SK-N-SH treated with all-trans-retinoic acid at 6 μM for 48 hours (cell line): ENCODE measurements around the gene ARFRP1.

Source experiments
- CSDC2 ChIP-seq: fragments of 250-450 bp; sonication (Bioruptor Pico); IDR thresholded peaks from 2 replicates; pipeline ENCODE4 v1.5.0; 2020; ENCODE audit warnings: mild to moderate bottlenecking, moderate library complexity
- CSRNP3 ChIP-seq: fragments of 250-450 bp; sonication (Bioruptor Pico); IDR thresholded peaks from 2 replicates; pipeline ENCODE4 v1.5.1; 2021; ENCODE audit warnings: mild to moderate bottlenecking, moderate library complexity
- GLIS3 ChIP-seq: fragments of 250-450 bp; sonication (Bioruptor Pico); IDR thresholded peaks from 2 replicates; pipeline ENCODE4 v1.5.0; 2020; ENCODE audit warnings: mild to moderate bottlenecking, moderate library complexity
- OSR1 ChIP-seq: fragments of 250-450 bp; sonication (Bioruptor Pico); IDR thresholded peaks from 2 replicates; pipeline ENCODE4 v1.8.0; 2022; ENCODE audit warnings: moderate library complexity, mild to moderate bottlenecking, inconsistent platforms
- PATZ1 ChIP-seq: fragments of 250-450 bp; sonication (Bioruptor Pico); IDR thresholded peaks from 2 replicates; pipeline ENCODE4 v1.8.0; 2020; ENCODE audit warnings: mild to moderate bottlenecking, moderate library complexity, borderline replicate concordance
- PPARA ChIP-seq: fragments of 250-450 bp; sonication (Bioruptor Pico); IDR thresholded peaks from 2 replicates; pipeline ENCODE4 v1.5.0; 2020; ENCODE audit warnings: mild to moderate bottlenecking, borderline replicate concordance
- SNAI2 ChIP-seq: fragments of 250-450 bp; sonication (Bioruptor Pico); IDR thresholded peaks from 2 replicates; pipeline ENCODE4 v1.5.0; 2020; ENCODE audit warnings: mild to moderate bottlenecking, moderate library complexity
- TOX ChIP-seq: fragments of 250-450 bp; sonication (Bioruptor Pico); IDR thresholded peaks from 2 replicates; pipeline ENCODE4 v1.8.0; 2021; ENCODE audit warnings: mild to moderate bottlenecking, moderate library complexity, borderline replicate concordance
- ZFP30 ChIP-seq: fragments of 450-650 bp; formaldehyde crosslinking; IDR thresholded peaks from 2 replicates; pipeline ENCODE4 v1.5.0; 2022; ENCODE audit warnings: mild to moderate bottlenecking, moderate library complexity
- TF ChIP-seq, protein P1 (sequence below): fragments of 250-450 bp; sonication (Bioruptor Pico); IDR thresholded peaks from 2 replicates; pipeline ENCODE4 v1.5.1; 2020; ENCODE audit warnings: low read depth, mild to moderate bottlenecking, moderate library complexity
- TF ChIP-seq, protein P2 (sequence below): fragments of 250-450 bp; sonication (Bioruptor Pico); IDR thresholded peaks from 2 replicates; pipeline ENCODE4 v1.5.0; 2020; ENCODE audit warnings: mild to moderate bottlenecking, moderate library complexity

- TF ChIP-seq GLIS3 (no peak), PATZ1 (CRISPR knock-in tag) (no peak), OSR1 (CRISPR knock-in tag) (no peak), CSRNP3 (no peak), PPARA (no peak), CSDC2 (no peak), TOX (CRISPR knock-in tag) (no peak), ZFP30 (CRISPR knock-in tag) (no peak), SNAI2 (CRISPR knock-in tag) (no peak)
- TF ChIP-seq, protein P1, sequence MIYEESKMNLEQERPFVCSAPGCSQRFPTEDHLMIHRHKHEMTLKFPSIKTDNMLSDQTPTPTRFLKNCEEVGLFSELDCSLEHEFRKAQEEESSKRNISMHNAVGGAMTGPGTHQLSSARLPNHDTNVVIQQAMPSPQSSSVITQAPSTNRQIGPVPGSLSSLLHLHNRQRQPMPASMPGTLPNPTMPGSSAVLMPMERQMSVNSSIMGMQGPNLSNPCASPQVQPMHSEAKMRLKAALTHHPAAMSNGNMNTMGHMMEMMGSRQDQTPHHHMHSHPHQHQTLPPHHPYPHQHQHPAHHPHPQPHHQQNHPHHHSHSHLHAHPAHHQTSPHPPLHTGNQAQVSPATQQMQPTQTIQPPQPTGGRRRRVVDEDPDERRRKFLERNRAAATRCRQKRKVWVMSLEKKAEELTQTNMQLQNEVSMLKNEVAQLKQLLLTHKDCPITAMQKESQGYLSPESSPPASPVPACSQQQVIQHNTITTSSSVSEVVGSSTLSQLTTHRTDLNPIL (CRISPR knock-in tag), result no peak
- TF ChIP-seq, protein P2, sequence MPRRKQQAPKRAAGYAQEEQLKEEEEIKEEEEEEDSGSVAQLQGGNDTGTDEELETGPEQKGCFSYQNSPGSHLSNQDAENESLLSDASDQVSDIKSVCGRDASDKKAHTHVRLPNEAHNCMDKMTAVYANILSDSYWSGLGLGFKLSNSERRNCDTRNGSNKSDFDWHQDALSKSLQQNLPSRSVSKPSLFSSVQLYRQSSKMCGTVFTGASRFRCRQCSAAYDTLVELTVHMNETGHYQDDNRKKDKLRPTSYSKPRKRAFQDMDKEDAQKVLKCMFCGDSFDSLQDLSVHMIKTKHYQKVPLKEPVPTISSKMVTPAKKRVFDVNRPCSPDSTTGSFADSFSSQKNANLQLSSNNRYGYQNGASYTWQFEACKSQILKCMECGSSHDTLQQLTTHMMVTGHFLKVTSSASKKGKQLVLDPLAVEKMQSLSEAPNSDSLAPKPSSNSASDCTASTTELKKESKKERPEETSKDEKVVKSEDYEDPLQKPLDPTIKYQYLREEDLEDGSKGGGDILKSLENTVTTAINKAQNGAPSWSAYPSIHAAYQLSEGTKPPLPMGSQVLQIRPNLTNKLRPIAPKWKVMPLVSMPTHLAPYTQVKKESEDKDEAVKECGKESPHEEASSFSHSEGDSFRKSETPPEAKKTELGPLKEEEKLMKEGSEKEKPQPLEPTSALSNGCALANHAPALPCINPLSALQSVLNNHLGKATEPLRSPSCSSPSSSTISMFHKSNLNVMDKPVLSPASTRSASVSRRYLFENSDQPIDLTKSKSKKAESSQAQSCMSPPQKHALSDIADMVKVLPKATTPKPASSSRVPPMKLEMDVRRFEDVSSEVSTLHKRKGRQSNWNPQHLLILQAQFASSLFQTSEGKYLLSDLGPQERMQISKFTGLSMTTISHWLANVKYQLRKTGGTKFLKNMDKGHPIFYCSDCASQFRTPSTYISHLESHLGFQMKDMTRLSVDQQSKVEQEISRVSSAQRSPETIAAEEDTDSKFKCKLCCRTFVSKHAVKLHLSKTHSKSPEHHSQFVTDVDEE (CRISPR knock-in tag), result no peak
These were observed 14.6 kb downstream of the ARFRP1 start for GRCh38 chr20:63693083-63693732.
